ENCODE results near the gene TCAP. TPM values are rescaled to one million over a fixed set of nuclear protein-coding genes. Genes with fewer than 3 reads are reported as not detected.

TCAP gene
- total RNA-seq, 1 experiment from 2014 or later = 2.1 TPM

GRCh38 chr17:39658760-39659159, 6.4 kb upstream of the TCAP start:
- H3K4ac ChIP-seq (ENCODE audit: low read depth, low read length) = no peak overlapping the region
- H2BK15ac ChIP-seq (ENCODE audit: low read depth, low read length) = no peak overlapping the region
- no peaks in the 10 kb centered on the region for H3K9me3 ChIP-seq (ENCODE audit: control insufficient read depth, low read depth, low read length)
- H3K4me2 ChIP-seq (ENCODE audit: insufficient read depth, insufficient read length, low read length) = no peak overlapping the region
- no peak for DNase-seq
- H4K91ac ChIP-seq (ENCODE audit: insufficient read length, low read depth, low read length) = no peak overlapping the region
- H3K4me1 ChIP-seq (ENCODE audit: insufficient read depth, low read length) = no peaks in the 10 kb centered on the region; the same call in 1 of the 2 replicates
- Mint-ChIP-seq H3K4me1 (peaks cover 3 to 42% of the 10 kb centered on the region in 2 experiments), H3K4me3 (no peak overlapping the region), H3K27me3 (ENCODE audit: low read depth) (no peaks in the 10 kb centered on the region), H3K36me3 (ENCODE audit: insufficient read depth in 1 of 3, low read depth in 3 of 3) (peaks cover 6 to 40% (median 11%) of the 10 kb centered on the region in 3 experiments; a peak in 6 of 7 replicates), H3K27ac (no peak overlapping the region), H3K9me3 (no peaks in the 10 kb centered on the region)
- H4K20me1 ChIP-seq (ENCODE audit: control insufficient read depth, insufficient read depth, insufficient read length) = no peaks in the 10 kb centered on the region
- no peak overlapping the region for H3K23ac ChIP-seq (ENCODE audit: insufficient read length, low read depth, low read length)
- H3K56ac ChIP-seq (ENCODE audit: insufficient read length, low read depth, low read length) = no peak overlapping the region
- H3K9ac ChIP-seq (ENCODE audit: extremely low read depth, insufficient read length, low read length) = no peak overlapping the region
- H2BK20ac ChIP-seq (ENCODE audit: low read depth, low read length, poor library complexity, severe bottlenecking) = no peak overlapping the region
- no peak overlapping the region for H2BK12ac ChIP-seq (ENCODE audit: insufficient read length, low read depth, low read length)
- no peak overlapping the region for H3K14ac ChIP-seq (ENCODE audit: insufficient read depth, low read length)
- no peaks in the 10 kb centered on the region for H3K27me3 ChIP-seq (ENCODE audit: insufficient read depth, low read length)
- H2BK120ac ChIP-seq (ENCODE audit: low read depth, low read length, poor library complexity, severe bottlenecking) = no peak overlapping the region
- no peak overlapping the region for H4K8ac ChIP-seq (replicated peaks; ENCODE audit: insufficient read length, low read depth, low read length)
- H4K5ac ChIP-seq (ENCODE audit: insufficient read length, low read depth, low read length) = no peak overlapping the region
- H3K18ac ChIP-seq (ENCODE audit: insufficient read length, low read depth, low read length) = no peak overlapping the region
- H2AFZ ChIP-seq (ENCODE audit: low read length) = no peak overlapping the region
- H3T11ph ChIP-seq (ENCODE audit: low read length) = no peak overlapping the region
- H3K23me2 ChIP-seq (ENCODE audit: insufficient read length, low read depth, low read length, poor library complexity, severe bottlenecking) = no peaks in the 10 kb centered on the region
- H2BK5ac ChIP-seq (ENCODE audit: insufficient read length, low read length) = no peak overlapping the region
- H3K79me1 ChIP-seq (ENCODE audit: insufficient read depth, low read depth, low read length, poor library complexity, severe bottlenecking) = no peaks in the 10 kb centered on the region
- TF ChIP-seq CTCF (conservative IDR thresholded peaks at IDR 0.05) = no peak
- 100% methylated on average over 1 of the region's 3 CpGs for WGBS (ENCODE audit: extremely low coverage, insufficient read length, low lambda C conversion rate)
- no peaks in the 10 kb centered on the region for H3K79me2 ChIP-seq (ENCODE audit: insufficient read depth, low read length)
- no peak overlapping the region for H2AK5ac ChIP-seq (ENCODE audit: insufficient read length, low read length)
- H3K27ac ChIP-seq (ENCODE audit: insufficient read length, low read depth, low read length) = no peak overlapping the region
